OCI-LY7 (cell line): ENCODE measurements around the gene DIP2C.

Experiments used
- EZH2phosphoT487 ChIP-seq: fragments of 200-600 bp; sonication (generic); IDR thresholded peaks from 2 replicates; pipeline ENCODE4 v1.6.1; 2018; ENCODE audit warnings: low read depth, borderline replicate concordance, mild to moderate bottlenecking, mixed run types, antibody characterized with exemption, low read length, moderate library complexity, mixed read lengths
- TF ChIP-seq, protein P1 (sequence below): fragments of 200-600 bp; sonication (generic); conservative IDR thresholded peaks from 2 replicates; pipeline ENCODE4 v1.5.1; 2014; ENCODE audit warnings: mild to moderate bottlenecking, antibody characterized with exemption, low read length, moderate library complexity, mixed read lengths

DNA sequence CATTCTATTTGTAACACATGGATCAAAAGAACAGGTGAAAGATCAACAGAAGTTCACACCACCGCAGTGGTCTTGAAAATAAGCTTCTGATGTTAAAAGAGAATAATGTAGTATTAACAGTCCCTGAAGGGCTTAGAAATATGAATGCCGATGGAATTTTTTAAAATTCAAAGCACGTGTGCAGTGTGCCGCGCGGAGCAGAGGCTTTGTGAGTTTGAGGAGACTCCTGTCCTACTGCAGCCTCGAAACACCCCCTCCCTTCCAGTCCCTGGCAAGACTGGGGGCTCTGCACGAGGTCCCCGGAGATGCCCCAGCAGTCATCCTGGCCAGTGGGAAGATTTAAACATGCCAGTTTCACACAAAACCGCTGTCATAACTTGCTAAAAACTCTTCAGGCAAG lies 196.6 kb downstream of the DIP2C start:
- TF ChIP-seq, protein P1, sequence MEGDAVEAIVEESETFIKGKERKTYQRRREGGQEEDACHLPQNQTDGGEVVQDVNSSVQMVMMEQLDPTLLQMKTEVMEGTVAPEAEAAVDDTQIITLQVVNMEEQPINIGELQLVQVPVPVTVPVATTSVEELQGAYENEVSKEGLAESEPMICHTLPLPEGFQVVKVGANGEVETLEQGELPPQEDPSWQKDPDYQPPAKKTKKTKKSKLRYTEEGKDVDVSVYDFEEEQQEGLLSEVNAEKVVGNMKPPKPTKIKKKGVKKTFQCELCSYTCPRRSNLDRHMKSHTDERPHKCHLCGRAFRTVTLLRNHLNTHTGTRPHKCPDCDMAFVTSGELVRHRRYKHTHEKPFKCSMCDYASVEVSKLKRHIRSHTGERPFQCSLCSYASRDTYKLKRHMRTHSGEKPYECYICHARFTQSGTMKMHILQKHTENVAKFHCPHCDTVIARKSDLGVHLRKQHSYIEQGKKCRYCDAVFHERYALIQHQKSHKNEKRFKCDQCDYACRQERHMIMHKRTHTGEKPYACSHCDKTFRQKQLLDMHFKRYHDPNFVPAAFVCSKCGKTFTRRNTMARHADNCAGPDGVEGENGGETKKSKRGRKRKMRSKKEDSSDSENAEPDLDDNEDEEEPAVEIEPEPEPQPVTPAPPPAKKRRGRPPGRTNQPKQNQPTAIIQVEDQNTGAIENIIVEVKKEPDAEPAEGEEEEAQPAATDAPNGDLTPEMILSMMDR, result no peak
- no peak for TF ChIP-seq EZH2phosphoT487
